ENCODE measurements around the gene KY. TPM values are rescaled to one million over a fixed set of nuclear protein-coding genes. Genes with fewer than 3 reads are reported as not detected.
A peak's percentile ranks its signal among the peaks of the same experiment; 100 is the strongest.

The KY gene
- total RNA-seq, 4 donors from 2014 or later = 0.09 to 0.13 TPM; not detected in 2

DNA sequence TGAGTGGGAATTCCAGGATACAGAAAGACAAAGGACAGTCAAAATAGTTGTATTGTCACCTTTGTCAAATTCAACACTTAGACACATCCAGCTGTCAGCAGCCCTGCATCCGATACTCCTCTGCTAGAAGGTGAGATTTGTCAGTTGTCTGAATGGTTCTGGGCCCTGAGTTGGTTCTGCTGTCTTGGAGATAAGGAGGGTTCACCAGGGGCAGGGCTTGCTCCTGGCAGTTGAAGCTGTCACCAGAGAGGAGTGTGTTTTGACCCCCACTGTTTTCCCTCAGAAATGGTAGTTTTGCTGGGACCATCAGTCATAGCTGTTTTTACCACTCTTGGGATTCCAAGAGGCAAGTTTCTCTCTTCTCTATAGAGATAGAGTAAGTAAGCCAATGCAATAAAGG, 3.2 kb upstream of the KY start:
- ATAC-seq (ENCODE audit: low FRiP score) (no peak), DNase-seq (ENCODE audit: low spot score) (no peak)
- TF ChIP-seq, protein P1, sequence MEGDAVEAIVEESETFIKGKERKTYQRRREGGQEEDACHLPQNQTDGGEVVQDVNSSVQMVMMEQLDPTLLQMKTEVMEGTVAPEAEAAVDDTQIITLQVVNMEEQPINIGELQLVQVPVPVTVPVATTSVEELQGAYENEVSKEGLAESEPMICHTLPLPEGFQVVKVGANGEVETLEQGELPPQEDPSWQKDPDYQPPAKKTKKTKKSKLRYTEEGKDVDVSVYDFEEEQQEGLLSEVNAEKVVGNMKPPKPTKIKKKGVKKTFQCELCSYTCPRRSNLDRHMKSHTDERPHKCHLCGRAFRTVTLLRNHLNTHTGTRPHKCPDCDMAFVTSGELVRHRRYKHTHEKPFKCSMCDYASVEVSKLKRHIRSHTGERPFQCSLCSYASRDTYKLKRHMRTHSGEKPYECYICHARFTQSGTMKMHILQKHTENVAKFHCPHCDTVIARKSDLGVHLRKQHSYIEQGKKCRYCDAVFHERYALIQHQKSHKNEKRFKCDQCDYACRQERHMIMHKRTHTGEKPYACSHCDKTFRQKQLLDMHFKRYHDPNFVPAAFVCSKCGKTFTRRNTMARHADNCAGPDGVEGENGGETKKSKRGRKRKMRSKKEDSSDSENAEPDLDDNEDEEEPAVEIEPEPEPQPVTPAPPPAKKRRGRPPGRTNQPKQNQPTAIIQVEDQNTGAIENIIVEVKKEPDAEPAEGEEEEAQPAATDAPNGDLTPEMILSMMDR (IDR thresholded peaks at IDR 0.05) = no peak

DNA sequence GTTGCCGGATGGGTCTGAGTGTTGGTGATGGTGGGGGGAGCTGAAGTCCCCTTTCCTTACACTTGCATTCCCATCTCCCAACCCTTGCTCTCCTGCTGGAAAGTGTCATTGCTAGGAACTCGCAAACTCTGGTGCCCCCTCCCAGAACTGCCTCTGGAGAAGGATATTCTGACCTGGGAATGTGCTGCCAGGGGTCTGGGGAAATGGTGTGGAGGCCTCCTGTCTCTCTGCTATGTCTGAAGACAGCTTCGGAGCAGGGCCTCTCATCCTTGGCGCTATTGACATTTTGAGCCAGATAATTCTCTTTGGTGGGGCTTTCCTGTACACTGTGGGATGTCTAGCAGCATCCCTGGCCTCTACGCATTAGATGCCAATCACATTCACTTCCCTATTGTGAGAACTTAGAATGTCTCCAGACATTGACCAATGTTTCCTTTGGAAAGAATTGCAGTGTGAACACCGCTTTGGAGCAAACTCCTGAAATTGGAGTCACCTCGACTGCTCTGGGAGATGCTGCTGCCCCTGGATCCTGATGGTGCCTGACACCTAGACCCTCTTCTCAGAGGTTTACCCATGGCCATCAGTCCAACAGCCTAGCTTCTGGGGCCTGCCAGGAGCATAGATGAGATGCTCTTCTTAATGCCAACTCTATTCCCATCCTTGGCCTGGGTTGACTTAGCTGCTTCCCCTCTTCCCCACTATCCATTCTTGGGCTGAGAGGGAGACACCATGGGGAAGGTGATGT, 2.2 kb upstream of the KY start:
- no peak for DNase-seq (ENCODE audit: low spot score)
- ATAC-seq (ENCODE audit: low FRiP score) = no peak
- TF ChIP-seq, protein P1 (IDR thresholded peaks at IDR 0.05) = no peak

DNA sequence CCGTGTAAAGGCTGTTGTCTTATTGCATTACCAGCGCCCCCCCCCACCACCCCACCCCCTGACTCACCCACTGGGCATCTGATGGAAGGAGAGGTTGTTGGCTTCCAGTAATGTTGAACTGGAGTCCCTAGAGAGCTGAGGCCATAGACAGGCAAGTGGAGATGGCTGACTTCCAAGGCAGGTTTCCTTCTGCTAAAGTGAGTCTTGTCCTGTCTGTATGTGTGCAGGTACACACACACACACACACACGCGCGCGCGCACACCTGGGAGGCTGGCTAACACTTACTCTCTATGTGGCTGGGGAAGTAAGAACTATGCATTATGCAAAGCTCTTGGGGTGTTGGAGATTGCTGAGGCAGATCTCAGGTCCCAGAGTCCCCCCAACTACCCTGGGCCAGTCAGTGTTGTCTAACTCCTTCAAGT, 1.6 kb upstream of the KY start:
- DNase-seq (ENCODE audit: low spot score) (no peak), ATAC-seq (ENCODE audit: low FRiP score) (no peak)
- TF ChIP-seq, protein P1 (IDR thresholded peaks at IDR 0.05) = no peak

DNA sequence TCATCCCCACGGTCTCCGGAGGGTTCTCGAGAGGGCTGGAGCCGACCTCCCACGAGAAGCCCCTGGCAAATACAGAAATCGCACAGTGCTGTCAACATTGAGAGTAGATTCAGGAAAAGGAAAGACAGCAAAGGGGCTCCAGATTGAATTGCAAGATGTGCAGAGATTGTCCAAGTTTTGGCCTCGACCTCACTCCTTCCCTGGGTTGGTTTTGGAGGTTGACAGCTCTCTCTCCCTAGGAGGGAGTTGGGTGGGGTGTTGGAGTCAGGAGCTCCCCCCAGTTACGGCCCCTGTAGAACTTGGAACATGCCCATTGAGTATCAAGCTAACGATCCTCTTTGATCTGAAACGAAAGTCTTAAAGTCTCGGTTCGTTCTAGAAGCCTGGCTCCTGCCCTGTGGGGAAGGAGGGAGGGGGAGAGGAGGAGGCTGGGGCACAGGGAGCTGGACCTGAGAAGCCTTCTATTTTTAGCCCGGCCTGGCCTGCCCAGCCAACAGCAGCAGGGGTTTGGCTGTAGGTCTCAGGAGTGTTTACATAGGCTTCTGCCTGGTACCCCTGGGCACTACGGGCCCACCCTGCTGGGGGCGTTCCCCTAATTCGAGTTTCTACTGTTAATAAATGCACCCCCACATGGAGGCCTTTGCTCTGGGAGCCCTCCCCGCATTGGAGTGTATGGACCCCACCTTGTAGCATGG, 672 bp upstream of the KY start:
- DNase-seq (ENCODE audit: low spot score) (no peak), ATAC-seq (ENCODE audit: low FRiP score) (peak; percentile 16)
- TF ChIP-seq, protein P1 (IDR thresholded peaks at IDR 0.05) = no peak

DNA sequence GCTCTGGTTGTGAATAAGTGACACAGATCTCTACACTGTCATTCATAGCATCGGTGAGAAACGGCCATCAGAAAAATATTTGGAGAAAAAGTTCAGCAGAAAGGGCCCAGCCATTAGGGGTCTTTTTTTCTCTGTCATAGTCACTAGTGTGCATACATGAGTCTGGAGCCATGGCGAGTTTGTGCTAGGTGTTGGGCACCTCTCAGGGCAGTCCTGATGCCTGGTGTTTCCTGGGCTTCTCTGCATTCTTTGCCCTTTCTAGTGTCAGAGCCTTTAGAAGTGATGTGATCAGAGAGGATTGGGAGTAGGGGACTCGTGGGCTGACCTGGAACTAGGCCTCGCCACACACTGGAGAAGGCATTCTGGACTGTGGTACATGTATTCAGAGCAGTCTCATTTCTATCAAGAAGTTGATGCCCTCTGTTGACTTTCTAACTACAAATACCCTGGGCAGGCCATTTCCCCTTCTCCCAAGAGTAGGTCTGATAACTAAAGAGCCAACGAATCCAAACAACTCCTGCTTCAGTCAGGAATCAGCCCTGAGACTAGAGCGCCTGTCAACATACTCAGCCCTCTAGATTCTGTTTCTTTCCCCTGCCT, 1.6 kb downstream of the KY start:
- DNase-seq (ENCODE audit: low spot score) (no peak), ATAC-seq (ENCODE audit: low FRiP score) (no peak)
- TF ChIP-seq, protein P1 (IDR thresholded peaks at IDR 0.05) = no peak

DNA sequence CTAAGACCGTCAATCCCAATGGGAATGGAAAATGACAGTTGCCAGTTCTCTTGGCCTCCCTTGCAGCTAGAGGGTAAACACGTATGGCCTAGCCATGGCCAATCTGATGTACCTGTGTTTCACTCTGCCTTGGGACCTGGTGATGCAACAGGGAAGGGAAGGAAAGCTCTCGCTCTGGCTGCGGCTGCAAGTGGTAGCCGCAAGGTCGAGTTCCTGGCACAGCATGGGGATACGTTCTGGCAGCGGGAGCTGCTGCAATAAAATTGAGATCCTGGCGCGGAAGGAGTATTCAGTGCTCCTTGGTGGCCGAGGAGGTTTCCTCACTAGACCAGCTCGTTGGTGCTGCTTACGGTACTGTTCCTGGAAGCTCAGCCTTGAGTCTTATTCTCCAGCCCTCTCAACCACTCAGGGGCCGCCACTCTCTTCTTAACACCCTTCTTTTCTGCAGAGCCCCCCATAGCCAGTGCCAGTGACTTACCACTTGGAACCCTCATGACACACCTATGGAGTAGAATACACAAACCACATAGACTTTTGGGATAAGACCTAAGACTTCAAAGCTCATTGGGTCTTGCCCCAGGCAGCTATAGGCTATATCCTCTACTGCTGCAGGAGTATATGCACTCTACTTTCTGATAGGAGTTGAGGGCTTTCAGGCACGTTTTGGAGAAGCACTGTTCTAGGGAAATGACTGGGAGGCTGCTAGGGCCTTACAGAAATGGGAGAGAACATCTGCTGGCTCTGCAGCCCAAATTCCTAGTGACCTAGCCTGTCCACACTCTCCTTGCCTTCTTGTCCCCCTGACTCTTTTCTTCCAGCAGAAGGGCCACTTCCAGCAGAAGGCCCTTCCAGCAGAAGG, 2.7 kb downstream of the KY start:
- ATAC-seq (ENCODE audit: low FRiP score) (no peak), DNase-seq (ENCODE audit: low spot score) (no peak)
- TF ChIP-seq, protein P1 (IDR thresholded peaks at IDR 0.05) = no peak
